WTC11 (cell line): ENCODE measurements around the gene CDK5R2.

Experiments used
- JUN ChIP-seq: sonication (generic); formaldehyde crosslinking; IDR thresholded peaks from 2 replicates; pipeline ENCODE4 v1.8.0; 2023; ENCODE audit warnings: mild to moderate bottlenecking, missing genetic modification reagents
- NFE2L1 ChIP-seq: sonication (generic); formaldehyde crosslinking; IDR thresholded peaks from 2 replicates; pipeline ENCODE4 v1.8.1; 2023; ENCODE audit warnings: missing genetic modification reagents
- TCF7 ChIP-seq: sonication (generic); formaldehyde crosslinking; IDR thresholded peaks from 2 replicates; pipeline ENCODE4 v1.8.0; 2022; ENCODE audit warnings: mild to moderate bottlenecking, low read depth, missing genetic modification reagents, moderate library complexity
- ZNF121 ChIP-seq: sonication (generic); formaldehyde crosslinking; IDR thresholded peaks from 2 replicates; pipeline ENCODE4 v1.8.0; 2023; ENCODE audit warnings: missing genetic modification reagents
- ZNF416 ChIP-seq: fragments of 250-450 bp; sonication (Bioruptor Pico); IDR thresholded peaks from 2 replicates; pipeline ENCODE4 v1.9.0; 2021; ENCODE audit warnings: mild to moderate bottlenecking, inconsistent platforms
- TF ChIP-seq, protein P1 (sequence below): fragments of 200-600 bp; IDR thresholded peaks from 2 replicates; pipeline ENCODE4 v1.8.0; 2022; ENCODE audit warnings: antibody characterized with exemption
- TF ChIP-seq, protein P2 (sequence below): fragments of 250-450 bp; sonication (Bioruptor Pico); IDR thresholded peaks from 2 replicates; pipeline ENCODE4 v1.9.0; 2021; ENCODE audit warnings: mild to moderate bottlenecking
- TF ChIP-seq, protein P3 (sequence below): sonication (generic); formaldehyde crosslinking; IDR thresholded peaks from 2 replicates; pipeline ENCODE4 v1.8.1; 2023; ENCODE audit warnings: mild to moderate bottlenecking, missing genetic modification reagents, moderate library complexity

DNA sequence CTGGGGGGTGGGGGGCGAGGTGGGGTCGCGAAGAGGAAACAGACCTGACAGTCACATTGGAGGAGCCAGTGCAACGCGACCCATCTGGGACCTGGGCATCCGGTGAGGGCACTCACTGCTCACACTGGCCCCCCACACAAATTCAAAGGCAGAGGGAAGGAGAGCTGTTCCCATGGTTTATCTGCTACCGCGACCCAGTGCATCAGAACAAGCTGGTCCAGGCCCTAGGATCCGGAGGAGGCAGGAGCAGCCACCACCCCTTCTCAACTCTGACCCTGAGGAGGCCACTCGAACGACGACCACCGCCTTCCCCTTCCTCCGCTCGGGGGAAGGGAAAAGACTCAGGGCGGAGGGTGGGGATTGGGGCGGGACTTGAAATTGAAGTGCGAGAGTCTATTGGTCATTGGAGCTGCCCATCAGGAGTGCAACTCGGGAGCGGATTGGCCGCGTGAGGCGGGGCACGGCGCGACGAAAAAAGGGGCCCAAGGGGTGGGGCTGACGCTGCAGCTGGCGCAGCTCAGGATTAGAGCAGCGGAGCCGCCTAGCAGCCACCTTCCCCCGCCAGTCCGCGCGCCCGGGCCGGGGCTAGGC lies at the start of gene CDK5R2:
- TF ChIP-seq, protein P1, sequence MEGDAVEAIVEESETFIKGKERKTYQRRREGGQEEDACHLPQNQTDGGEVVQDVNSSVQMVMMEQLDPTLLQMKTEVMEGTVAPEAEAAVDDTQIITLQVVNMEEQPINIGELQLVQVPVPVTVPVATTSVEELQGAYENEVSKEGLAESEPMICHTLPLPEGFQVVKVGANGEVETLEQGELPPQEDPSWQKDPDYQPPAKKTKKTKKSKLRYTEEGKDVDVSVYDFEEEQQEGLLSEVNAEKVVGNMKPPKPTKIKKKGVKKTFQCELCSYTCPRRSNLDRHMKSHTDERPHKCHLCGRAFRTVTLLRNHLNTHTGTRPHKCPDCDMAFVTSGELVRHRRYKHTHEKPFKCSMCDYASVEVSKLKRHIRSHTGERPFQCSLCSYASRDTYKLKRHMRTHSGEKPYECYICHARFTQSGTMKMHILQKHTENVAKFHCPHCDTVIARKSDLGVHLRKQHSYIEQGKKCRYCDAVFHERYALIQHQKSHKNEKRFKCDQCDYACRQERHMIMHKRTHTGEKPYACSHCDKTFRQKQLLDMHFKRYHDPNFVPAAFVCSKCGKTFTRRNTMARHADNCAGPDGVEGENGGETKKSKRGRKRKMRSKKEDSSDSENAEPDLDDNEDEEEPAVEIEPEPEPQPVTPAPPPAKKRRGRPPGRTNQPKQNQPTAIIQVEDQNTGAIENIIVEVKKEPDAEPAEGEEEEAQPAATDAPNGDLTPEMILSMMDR, result no peak
- TF ChIP-seq, protein P2, sequence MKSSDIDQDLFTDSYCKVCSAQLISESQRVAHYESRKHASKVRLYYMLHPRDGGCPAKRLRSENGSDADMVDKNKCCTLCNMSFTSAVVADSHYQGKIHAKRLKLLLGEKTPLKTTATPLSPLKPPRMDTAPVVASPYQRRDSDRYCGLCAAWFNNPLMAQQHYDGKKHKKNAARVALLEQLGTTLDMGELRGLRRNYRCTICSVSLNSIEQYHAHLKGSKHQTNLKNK (CRISPR knock-in tag), result no peak
- no peak for TF ChIP-seq ZNF121 (CRISPR knock-in tag)
- TF ChIP-seq ZNF416, result no peak
- TF ChIP-seq NFE2L1 (CRISPR knock-in tag), result no peak
- TF ChIP-seq, protein P3, sequence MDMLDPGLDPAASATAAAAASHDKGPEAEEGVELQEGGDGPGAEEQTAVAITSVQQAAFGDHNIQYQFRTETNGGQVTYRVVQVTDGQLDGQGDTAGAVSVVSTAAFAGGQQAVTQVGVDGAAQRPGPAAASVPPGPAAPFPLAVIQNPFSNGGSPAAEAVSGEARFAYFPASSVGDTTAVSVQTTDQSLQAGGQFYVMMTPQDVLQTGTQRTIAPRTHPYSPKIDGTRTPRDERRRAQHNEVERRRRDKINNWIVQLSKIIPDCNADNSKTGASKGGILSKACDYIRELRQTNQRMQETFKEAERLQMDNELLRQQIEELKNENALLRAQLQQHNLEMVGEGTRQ, result 0 out of 2 replicates have a peak, but pooled peaks have one; percentile 21
- no peak for TF ChIP-seq TCF7
- TF ChIP-seq JUN (CRISPR knock-in tag), result no peak
